ENCODE data around the gene FUCA1.

DNA sequence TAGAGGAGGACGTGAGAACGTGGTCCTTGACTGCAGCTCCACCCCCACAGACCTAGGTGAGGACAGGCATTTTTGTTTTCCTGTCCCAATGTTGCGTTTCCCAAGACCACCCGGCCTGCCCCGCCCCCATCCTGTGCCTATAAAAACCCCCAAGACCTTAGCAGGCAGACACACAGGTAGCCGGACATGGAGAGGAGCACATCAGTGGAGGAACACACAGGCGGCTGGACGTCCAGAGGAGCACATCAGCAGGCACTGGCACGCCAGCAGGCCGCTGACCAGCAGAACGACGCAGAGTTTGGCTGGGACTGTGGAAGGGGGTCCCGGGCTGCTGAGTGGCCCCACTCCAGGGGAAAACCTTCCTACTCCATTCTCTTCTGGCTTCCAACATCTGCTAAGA, 30.2 kb downstream of the FUCA1 start:
- TF ChIP-seq CTCF (IDR thresholded peaks at IDR 0.05) (no peak), EP300 (IDR thresholded peaks at IDR 0.05) (no peak), POLR2AphosphoS5 (IDR thresholded peaks at IDR 0.05) (no peak), POLR2A (IDR thresholded peaks at IDR 0.05) (no peak)

Data from gastroesophageal sphincter (tissue), 3 donors.